RWPE2 (cell line): ENCODE measurements around the gene DYNC2H1.
"Not testable (repeated sequence)": the region's sequence is repeated elsewhere in the genome, so short reads cannot be mapped to it uniquely, and the experiment has no call there.

Source experiments
- ATAC-seq: fragments of 200-7000 bp; cut with Tn5 transposase; 3 replicates; pipeline ENCODE4 v1.9.1; 2021; ENCODE audit warnings: low read depth
- DNase-seq: peaks from one replicate; pipeline ENCODE4 v3.0.0-alpha.2; 2020; ENCODE audit warnings: low spot score
- H3K27ac ChIP-seq: fragments of 450-650 bp; 2 replicates; pipeline ENCODE4 v1.5.1; 2017; ENCODE audit warnings: mild to moderate bottlenecking; ENCODE audit not compliant: poor library complexity, severe bottlenecking
- H3K27me3 ChIP-seq: fragments of 250-450 bp; sonication (Bioruptor Pico); 2 replicates; pipeline ENCODE4 v1.5.1; 2021; ENCODE audit warnings: mild to moderate bottlenecking, moderate library complexity; ENCODE audit not compliant: insufficient read depth, poor library complexity, severe bottlenecking
- H3K36me3 ChIP-seq: fragments of 250-450 bp; sonication (Bioruptor Pico); 2 replicates; pipeline ENCODE4 v1.5.1; 2020; ENCODE audit warnings: low read depth, mild to moderate bottlenecking, moderate library complexity
- H3K4me1 ChIP-seq: fragments of 250-450 bp; sonication (Bioruptor Pico); 2 replicates; pipeline ENCODE4 v1.5.1; 2021; ENCODE audit warnings: mild to moderate bottlenecking, moderate library complexity; ENCODE audit not compliant: insufficient read depth, poor library complexity, severe bottlenecking
- H3K4me3 ChIP-seq: fragments of 250-450 bp; sonication (Bioruptor Pico); 2 replicates; pipeline ENCODE4 v1.5.1; 2021; ENCODE audit warnings: mild to moderate bottlenecking, moderate library complexity; ENCODE audit not compliant: severe bottlenecking
- H3K9me3 ChIP-seq: fragments of 250-450 bp; sonication (Bioruptor Pico); 2 replicates; pipeline ENCODE4 v1.5.1; 2021; ENCODE audit warnings: mild to moderate bottlenecking, moderate library complexity; ENCODE audit not compliant: severe bottlenecking
- CTCF ChIP-seq: fragments of 450-650 bp; IDR thresholded peaks from one replicate; pipeline ENCODE4 v1.5.1; 2017; ENCODE audit warnings: mild to moderate bottlenecking, moderate library complexity; ENCODE audit not compliant: poor library complexity, severe bottlenecking

Gene DYNC2H1

GRCh38 chr11:103114836-103115235 is 5.6 kb downstream of the DYNC2H1 start:
- Histone ChIP-seq H3K36me3 (peaks cover 68% of the 10 kb centered on the region), H3K9me3 (no peaks in the 10 kb centered on the region), H3K27me3 (no peaks in the 10 kb centered on the region), H3K4me1 (peaks cover 21% of the 10 kb centered on the region), H3K4me3 (no peak overlapping the region), H3K27ac (no peak overlapping the region)
- ATAC-seq (no peak), DNase-seq (no peak)
- TF ChIP-seq CTCF, result no peak

- TF ChIP-seq CTCF, result no peak
- H3K27ac ChIP-seq, result no peak overlapping the region
- no peaks in the 10 kb centered on the region for H3K9me3 ChIP-seq
- ATAC-seq (no peak), DNase-seq (no peak)
- H3K36me3 ChIP-seq, result peaks cover 80% of the 10 kb centered on the region
- H3K4me3 ChIP-seq, result no peak overlapping the region
- H3K4me1 ChIP-seq, result no peaks in the 10 kb centered on the region
- H3K27me3 ChIP-seq, result no peaks in the 10 kb centered on the region
Observed at GRCh38 chr11:103125462-103125861, 16.2 kb downstream of the DYNC2H1 start.

GRCh38 chr11:103141986-103142385 is 32.8 kb downstream of the DYNC2H1 start:
- not testable (repeated sequence) for H3K27me3 ChIP-seq, H3K27ac ChIP-seq, DNase-seq, ATAC-seq, H3K9me3 ChIP-seq, H3K4me1 ChIP-seq, H3K4me3 ChIP-seq
- H3K36me3 ChIP-seq, result peaks cover 26% of the 10 kb centered on the region

- H3K4me3 ChIP-seq, result no peak overlapping the region
- ATAC-seq (no peak), DNase-seq (no peak)
- H3K36me3 ChIP-seq, result peaks cover 57% of the 10 kb centered on the region
- TF ChIP-seq CTCF, result no peak
- no peak overlapping the region for H3K27ac ChIP-seq
- no peaks in the 10 kb centered on the region for H3K4me1 ChIP-seq
- no peaks in the 10 kb centered on the region for H3K27me3 ChIP-seq
- no peaks in the 10 kb centered on the region for H3K9me3 ChIP-seq
Observed at GRCh38 chr11:103147627-103148026, 38.4 kb downstream of the DYNC2H1 start.

GRCh38 chr11:103157542-103157941 is 48.3 kb downstream of the DYNC2H1 start:
- ATAC-seq (no peak), DNase-seq (no peak)
- Histone ChIP-seq H3K27me3 (no peaks in the 10 kb centered on the region), H3K36me3 (peaks cover 88% of the 10 kb centered on the region), H3K27ac (no peak overlapping the region), H3K4me1 (no peaks in the 10 kb centered on the region), H3K9me3 (no peaks in the 10 kb centered on the region), H3K4me3 (no peak overlapping the region)
- no peak for TF ChIP-seq CTCF
